HG03571 (cell line): ENCODE measurements around the gene KL.

Source experiments
- ATAC-seq: cut with Tn5 transposase; IDR thresholded peaks from one replicate; pipeline ENCODE4 v1.9.1; 2021; ENCODE audit not compliant: unreplicated experiment

The KL gene

GRCh38 chr13:33109271-33109697, 93.1 kb downstream of the KL start:
- peak; percentile 35 for ATAC-seq

GRCh38 chr13:33109801-33110200, 93.6 kb downstream of the KL start:
- ATAC-seq, result peak; percentile 15

GRCh38 chr13:33110386-33110712, 94.1 kb downstream of the KL start:
- no peak for ATAC-seq

DNA sequence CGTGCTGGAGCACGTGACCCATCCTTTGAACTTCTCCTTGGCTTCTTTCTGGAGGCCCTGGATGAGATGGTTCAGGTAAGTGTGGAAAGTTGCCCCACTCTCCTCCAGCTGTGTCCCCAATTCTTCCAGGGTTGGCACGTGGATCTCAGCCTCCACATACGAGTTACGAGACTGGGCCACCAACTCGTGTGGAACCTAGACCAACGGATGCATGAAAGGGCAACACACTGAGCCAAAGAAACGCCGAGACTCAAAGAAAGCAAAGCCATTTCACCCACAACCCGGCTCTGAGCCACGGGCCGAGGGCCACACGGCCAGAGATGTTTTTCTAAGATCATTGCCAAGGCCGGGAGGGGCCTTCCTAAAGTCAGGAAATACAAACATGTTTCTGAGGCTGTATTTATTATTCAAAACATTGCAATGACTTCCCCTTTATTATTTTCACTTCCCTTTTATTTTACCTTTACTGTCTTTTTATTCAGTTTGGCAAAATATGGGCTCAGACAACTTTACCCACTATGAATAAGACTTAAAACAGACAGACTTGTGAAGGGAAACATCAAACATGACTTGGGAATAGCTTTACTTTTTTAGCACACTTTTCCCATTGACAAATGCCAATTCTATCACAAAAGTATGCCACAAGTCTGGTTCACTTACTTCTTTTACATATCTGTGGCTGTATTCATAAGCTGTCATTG, 94.6 kb downstream of the KL start:
- peak; percentile 47 for ATAC-seq

DNA sequence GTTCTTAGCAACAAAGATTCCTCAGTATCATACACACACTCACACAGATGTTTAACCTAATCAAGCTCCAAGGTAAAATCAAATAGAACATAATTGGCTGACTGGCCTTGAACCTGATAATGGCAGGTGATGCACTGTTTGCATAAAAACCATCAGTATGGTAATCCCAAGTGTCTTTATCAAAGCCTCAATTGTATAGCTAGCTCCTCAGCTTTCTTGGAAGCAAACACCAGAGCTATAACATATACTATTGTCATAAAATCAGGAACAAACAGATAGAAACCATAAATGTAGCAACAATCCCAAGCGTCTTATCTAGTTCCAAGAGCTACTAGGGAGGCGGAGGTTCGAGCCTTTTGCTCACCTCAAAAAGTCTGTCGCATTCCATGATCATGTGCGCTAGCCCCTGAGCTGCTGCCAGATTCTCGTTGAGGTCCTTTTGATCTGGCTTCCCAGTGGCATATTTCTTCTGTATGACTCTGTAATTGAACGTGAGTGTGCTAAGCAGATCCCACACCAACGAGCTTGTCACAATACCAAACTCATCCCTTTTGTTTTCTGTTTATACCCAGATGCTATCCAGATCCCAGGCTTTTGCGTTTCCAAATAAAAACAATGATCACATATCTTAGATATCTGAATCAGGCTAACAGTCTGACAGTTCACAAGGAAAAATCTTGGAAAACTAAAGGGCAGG, 95.3 kb downstream of the KL start:
- no peak for ATAC-seq

GRCh38 chr13:33112766-33113165, 96.5 kb downstream of the KL start:
- ATAC-seq, result no peak

DNA sequence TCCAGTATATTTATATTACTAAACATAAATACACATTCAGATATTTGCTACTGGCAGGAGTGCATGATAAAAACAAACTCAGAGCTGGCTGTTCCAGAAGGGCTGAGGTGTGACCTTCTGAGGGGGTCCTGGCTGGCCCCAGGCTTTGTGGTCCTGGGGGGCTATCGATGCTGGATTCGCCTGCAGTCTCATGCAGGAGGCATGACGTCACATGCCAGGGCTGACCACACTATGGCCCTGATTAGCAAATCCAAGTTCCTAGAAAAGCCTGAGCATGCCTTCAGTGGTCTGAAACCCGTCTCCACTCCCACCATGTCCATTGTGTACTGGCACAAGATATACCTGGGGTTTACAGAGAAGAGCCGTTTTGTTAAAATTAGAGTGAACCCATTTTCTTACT, 97.9 kb downstream of the KL start:
- no peak for ATAC-seq

DNA sequence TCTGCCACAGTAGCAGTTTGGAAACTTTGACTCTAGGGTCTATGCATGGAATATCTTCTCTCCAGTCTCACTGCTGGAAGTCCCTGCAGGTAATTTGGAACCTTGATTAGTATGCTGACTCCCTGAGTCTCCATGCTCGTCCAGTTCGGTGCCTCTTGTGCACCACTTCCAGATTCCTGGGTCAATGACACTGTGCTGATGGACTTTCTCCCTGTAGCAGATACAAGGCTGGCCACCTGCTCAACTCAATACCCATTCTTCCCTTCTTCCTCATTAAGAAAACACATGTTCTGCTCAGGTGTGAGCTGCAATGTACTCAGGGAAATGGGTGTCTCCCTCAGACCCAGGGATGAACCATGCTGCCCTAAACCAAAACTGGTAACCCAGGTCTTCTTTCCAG, 99.1 kb downstream of the KL start:
- ATAC-seq, result no peak
